ENCODE results near the gene KCTD11.
A peak's percentile ranks its signal among the peaks of the same experiment; 100 is the strongest.
"Not testable (repeated sequence)": the region's sequence is repeated elsewhere in the genome, so short reads cannot be mapped to it uniquely, and the experiment has no call there.

The KCTD11 gene

GRCh38 chr17:7322520-7323194 lies 29.3 kb upstream of the KCTD11 start:
- no peak for DNase-seq

GRCh38 chr17:7323731-7324437 lies 28.1 kb upstream of the KCTD11 start:
- DNase-seq = peak; percentile 55

GRCh38 chr17:7324438-7324779 lies 27.6 kb upstream of the KCTD11 start:
- DNase-seq = no peak

GRCh38 chr17:7325031-7325528 lies 26.9 kb upstream of the KCTD11 start:
- no peak for DNase-seq

- no peak for DNase-seq
These were observed 25.8 kb upstream of the KCTD11 start for GRCh38 chr17:7326186-7326585.

GRCh38 chr17:7327056-7327455 lies 24.9 kb upstream of the KCTD11 start:
- no peak for DNase-seq

- no peak for DNase-seq
These were observed 24.5 kb upstream of the KCTD11 start for GRCh38 chr17:7327501-7327900.

- no peak for DNase-seq
These were observed 24.0 kb upstream of the KCTD11 start for GRCh38 chr17:7328009-7328408.

GRCh38 chr17:7328840-7329373 lies 23.1 kb upstream of the KCTD11 start, which contains the start of gene NEURL4:
Gene NEURL4 (minus strand): TSS chr17:7329335. CDS start chr17:7329312, 23 bp downstream.
- no peak for DNase-seq

- peak; percentile 97 for DNase-seq
These were observed 22.5 kb upstream of the KCTD11 start for GRCh38 chr17:7329374-7329996.

- DNase-seq = peak; percentile 81
These were observed 21.8 kb upstream of the KCTD11 start for GRCh38 chr17:7329997-7330637.

GRCh38 chr17:7330638-7331015 lies 21.3 kb upstream of the KCTD11 start:
- DNase-seq = no peak

GRCh38 chr17:7332111-7332510 lies 19.9 kb upstream of the KCTD11 start:
- DNase-seq = no peak

- peak; percentile 71 for DNase-seq
These were observed 19.3 kb upstream of the KCTD11 start for GRCh38 chr17:7332600-7333069.

GRCh38 chr17:7334938-7335538 lies 16.9 kb upstream of the KCTD11 start:
- DNase-seq = no peak

- not testable (repeated sequence) for DNase-seq
These were observed 16.2 kb upstream of the KCTD11 start for GRCh38 chr17:7335765-7336164.

- DNase-seq = peak; percentile 78
These were observed 15.5 kb upstream of the KCTD11 start, which contains the start of gene ACAP1 for GRCh38 chr17:7336240-7337175. Gene ACAP1 (plus strand): TSS chr17:7336529. CDS start chr17:7336735, 206 bp downstream.

GRCh38 chr17:7337600-7337999 lies 14.4 kb upstream of the KCTD11 start:
- not testable (repeated sequence) for DNase-seq

- DNase-seq = no peak
These were observed 11.8 kb upstream of the KCTD11 start for GRCh38 chr17:7340179-7340578.

GRCh38 chr17:7341842-7342241 lies 10.1 kb upstream of the KCTD11 start:
- DNase-seq = no peak

- DNase-seq = no peak
These were observed 8.7 kb upstream of the KCTD11 start for GRCh38 chr17:7343250-7343649.
